Measurements from ENCODE around the gene MYLK4. TPM values are rescaled to one million over a fixed set of nuclear protein-coding genes. Genes with fewer than 3 reads are reported as not detected.
A peak's percentile ranks its signal among the peaks of the same experiment; 100 is the strongest.

MYLK4 gene
- total RNA-seq, 2 donors from 2014 or later, result 0.45 to 1.7 TPM

GRCh38 chr6:2659882-2660281 lies 90.8 kb downstream of the MYLK4 start:
- Mint-ChIP-seq H3K27me3 (peaks cover 12% of the 10 kb centered on the region), H3K36me3 (ENCODE audit: low read depth) (peaks cover 3% of the 10 kb centered on the region), H3K4me3 (no peak overlapping the region), H3K4me1 (peaks cover 3% of the 10 kb centered on the region), H3K27ac (no peak overlapping the region)
- no peak for DNase-seq
- no peaks in the 10 kb centered on the region for H3K9me3 ChIP-seq (ENCODE audit: control insufficient read depth, low read length, poor library complexity, severe bottlenecking)
- ATAC-seq, result no peak

DNA sequence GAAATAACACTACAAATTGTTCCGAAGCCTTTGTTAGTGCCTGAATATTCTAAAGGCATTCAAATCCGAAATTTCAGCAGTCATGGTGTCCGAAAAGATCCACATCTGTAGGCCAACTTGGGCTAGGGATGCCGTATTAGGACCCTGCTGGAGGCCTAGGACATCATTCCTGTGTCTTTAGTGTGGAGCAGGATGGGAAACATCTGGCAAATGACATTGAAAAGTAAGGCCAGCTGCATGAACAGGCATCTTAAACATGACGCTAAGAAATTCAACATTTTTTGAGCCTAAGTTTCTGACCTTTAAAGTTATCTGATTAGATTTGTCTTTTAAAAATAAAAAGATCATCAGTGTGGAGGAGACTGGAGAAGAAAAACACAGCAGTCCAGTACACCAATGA lies 91.3 kb downstream of the MYLK4 start:
- peaks cover 12% of the 10 kb centered on the region for H3K27me3 Mint-ChIP-seq

DNA sequence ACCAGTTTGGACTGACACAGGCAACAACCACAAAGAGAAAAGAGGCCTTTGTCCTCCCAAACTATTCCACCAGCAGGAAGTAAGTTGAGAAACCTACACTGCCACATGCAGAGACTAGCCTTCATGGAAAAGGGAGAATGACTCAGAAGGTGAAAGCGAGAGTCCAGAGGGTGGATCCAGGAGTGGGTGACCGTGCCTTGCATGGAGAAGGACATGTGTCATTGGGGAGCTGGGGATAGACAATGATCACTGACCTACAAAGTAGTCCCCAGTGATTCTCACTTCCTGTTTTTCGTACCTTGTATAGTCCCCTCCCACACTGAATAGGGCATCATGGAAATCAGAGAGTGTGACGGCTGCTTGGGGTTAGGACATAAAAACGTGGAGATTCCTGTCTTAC lies 91.9 kb downstream of the MYLK4 start:
- no peak overlapping the region for H3K27ac Mint-ChIP-seq
- no peak overlapping the region for H3K4me3 Mint-ChIP-seq
- peaks cover 12% of the 10 kb centered on the region for H3K27me3 Mint-ChIP-seq
- H3K36me3 Mint-ChIP-seq (ENCODE audit: low read depth), result peaks cover 3% of the 10 kb centered on the region
- H3K9me3 ChIP-seq (ENCODE audit: control insufficient read depth, low read length, poor library complexity, severe bottlenecking), result no peaks in the 10 kb centered on the region
- DNase-seq, result no peak
- peaks cover 3% of the 10 kb centered on the region for H3K4me1 Mint-ChIP-seq
- ATAC-seq, result peak; percentile 52

More for the DNA sequence above, 91.3 kb downstream of the MYLK4 start:
- H3K9me3 ChIP-seq (ENCODE audit: control insufficient read depth, low read length, poor library complexity, severe bottlenecking), result no peaks in the 10 kb centered on the region
- H3K27ac Mint-ChIP-seq, result no peak overlapping the region
- no peak overlapping the region for H3K4me3 Mint-ChIP-seq
- DNase-seq (no peak), ATAC-seq (no peak)
- peaks cover 3% of the 10 kb centered on the region for H3K4me1 Mint-ChIP-seq
- peaks cover 3% of the 10 kb centered on the region for H3K36me3 Mint-ChIP-seq (ENCODE audit: low read depth)

GRCh38 chr6:2656460-2657079 lies 94.2 kb downstream of the MYLK4 start:
- no peak overlapping the region for H3K27ac Mint-ChIP-seq
- H3K4me1 Mint-ChIP-seq, result peaks cover 3% of the 10 kb centered on the region
- H3K36me3 Mint-ChIP-seq (ENCODE audit: low read depth), result peaks cover 3% of the 10 kb centered on the region
- no peak for DNase-seq
- no peak overlapping the region for H3K4me3 Mint-ChIP-seq
- H3K27me3 Mint-ChIP-seq, result peaks cover 20% of the 10 kb centered on the region
- H3K9me3 ChIP-seq (ENCODE audit: control insufficient read depth, low read length, poor library complexity, severe bottlenecking), result no peaks in the 10 kb centered on the region
- no peak for ATAC-seq

DNA sequence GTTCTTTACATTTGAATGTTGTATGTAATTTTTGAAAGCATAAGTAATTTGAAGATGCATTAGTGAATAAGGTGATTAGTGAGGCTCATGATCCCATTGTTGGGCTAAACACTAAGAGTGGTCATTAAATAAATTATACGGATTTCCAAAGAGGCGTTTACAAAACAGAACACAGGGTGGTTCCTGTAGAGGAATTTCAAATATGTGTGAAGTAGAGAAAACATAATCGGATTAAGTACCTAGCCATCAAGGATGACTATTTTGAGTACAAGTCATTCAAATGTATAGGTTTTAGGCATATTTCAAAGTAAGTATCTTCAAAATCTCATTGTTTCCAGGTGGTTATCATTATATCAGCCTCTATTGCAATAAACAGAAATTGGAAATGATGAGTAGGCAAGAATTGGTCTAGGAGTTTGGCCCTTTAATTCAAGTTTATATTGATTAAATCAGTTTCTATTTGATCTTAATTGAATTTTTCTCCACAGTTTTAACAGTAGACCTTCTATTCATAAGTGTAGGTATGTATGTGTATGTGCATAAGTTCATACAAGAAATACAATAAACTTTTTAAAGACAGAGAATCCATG lies 94.8 kb downstream of the MYLK4 start:
- H3K4me1 Mint-ChIP-seq, result peaks cover 3% of the 10 kb centered on the region
- no peak overlapping the region for H3K27ac Mint-ChIP-seq
- H3K36me3 Mint-ChIP-seq (ENCODE audit: low read depth), result peaks cover 3% of the 10 kb centered on the region
- peaks cover 20% of the 10 kb centered on the region for H3K27me3 Mint-ChIP-seq
- no peak overlapping the region for H3K4me3 Mint-ChIP-seq
- DNase-seq, result no peak
- no peak for ATAC-seq
- H3K9me3 ChIP-seq (ENCODE audit: control insufficient read depth, low read length, poor library complexity, severe bottlenecking), result no peaks in the 10 kb centered on the region

DNA sequence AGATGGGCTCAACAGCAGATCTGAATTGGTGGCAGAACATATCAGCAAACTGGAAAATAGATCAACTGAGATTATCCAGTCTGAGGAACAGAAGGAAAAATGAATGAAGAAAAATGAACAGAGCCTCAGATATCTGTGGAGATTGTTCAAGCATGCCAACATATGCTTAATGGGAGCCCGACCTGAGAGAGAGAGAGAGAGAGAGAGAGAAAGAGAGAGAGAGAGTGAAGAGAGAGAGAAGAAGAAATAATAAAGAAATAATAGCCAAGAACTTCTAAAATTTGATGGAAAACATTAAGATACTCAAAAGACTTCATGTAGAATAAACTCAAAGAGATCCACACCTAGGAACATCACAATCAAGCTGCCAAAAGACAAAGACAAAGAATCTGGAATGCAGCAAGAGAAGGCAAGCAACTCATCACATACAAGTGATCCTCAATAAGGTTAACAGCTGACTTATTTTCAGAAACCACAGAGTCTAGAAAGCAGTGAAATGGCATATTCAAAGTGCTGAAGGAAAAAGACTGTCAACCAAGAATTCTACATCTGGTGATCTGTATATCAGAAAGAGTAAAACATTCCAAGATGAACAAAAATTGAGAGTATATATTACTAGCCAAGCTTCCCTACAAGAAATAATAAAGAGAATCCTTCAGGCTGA lies 97.2 kb downstream of the MYLK4 start:
- Mint-ChIP-seq H3K36me3 (ENCODE audit: low read depth) (peaks cover 6% of the 10 kb centered on the region), H3K27me3 (peaks cover 20% of the 10 kb centered on the region), H3K4me3 (no peak overlapping the region), H3K27ac (no peak overlapping the region), H3K4me1 (peaks cover under 1% of the 10 kb centered on the region)
- DNase-seq (no peak), ATAC-seq (no peak)
- H3K9me3 ChIP-seq (ENCODE audit: control insufficient read depth, low read length, poor library complexity, severe bottlenecking), result no peaks in the 10 kb centered on the region

GRCh38 chr6:2652611-2653010 lies 98.1 kb downstream of the MYLK4 start:
- ATAC-seq, result no peak
- Mint-ChIP-seq H3K27ac (no peak overlapping the region), H3K36me3 (ENCODE audit: low read depth) (peaks cover 6% of the 10 kb centered on the region), H3K4me3 (no peak overlapping the region), H3K4me1 (no peaks in the 10 kb centered on the region), H3K27me3 (peaks cover 19% of the 10 kb centered on the region)
- no peaks in the 10 kb centered on the region for H3K9me3 ChIP-seq (ENCODE audit: control insufficient read depth, low read length, poor library complexity, severe bottlenecking)
- DNase-seq, result no peak

GRCh38 chr6:2651961-2652360 lies 98.8 kb downstream of the MYLK4 start:
- no peak for DNase-seq
- H3K27ac Mint-ChIP-seq, result no peak overlapping the region
- H3K4me1 Mint-ChIP-seq, result no peaks in the 10 kb centered on the region
- H3K36me3 Mint-ChIP-seq (ENCODE audit: low read depth), result peaks cover 6% of the 10 kb centered on the region
- H3K4me3 Mint-ChIP-seq, result no peak overlapping the region
- peaks cover 21% of the 10 kb centered on the region for H3K27me3 Mint-ChIP-seq
- ATAC-seq, result no peak
- H3K9me3 ChIP-seq (ENCODE audit: control insufficient read depth, low read length, poor library complexity, severe bottlenecking), result no peaks in the 10 kb centered on the region

GRCh38 chr6:2651536-2651935 lies 99.2 kb downstream of the MYLK4 start:
- Mint-ChIP-seq H3K36me3 (ENCODE audit: low read depth) (peaks cover 4% of the 10 kb centered on the region), H3K4me1 (no peaks in the 10 kb centered on the region), H3K4me3 (no peak overlapping the region), H3K27ac (no peak overlapping the region), H3K27me3 (peaks cover 25% of the 10 kb centered on the region)
- no peak for ATAC-seq
- DNase-seq, result no peak
- no peaks in the 10 kb centered on the region for H3K9me3 ChIP-seq (ENCODE audit: control insufficient read depth, low read length, poor library complexity, severe bottlenecking)

- no peak overlapping the region for H3K27ac Mint-ChIP-seq
- no peaks in the 10 kb centered on the region for H3K9me3 ChIP-seq (ENCODE audit: control insufficient read depth, low read length, poor library complexity, severe bottlenecking)
- H3K4me3 Mint-ChIP-seq, result no peak overlapping the region
- H3K4me1 Mint-ChIP-seq, result peaks cover 5% of the 10 kb centered on the region
- peaks cover 10% of the 10 kb centered on the region for H3K36me3 Mint-ChIP-seq (ENCODE audit: low read depth)
- no peak for DNase-seq
- H3K27me3 Mint-ChIP-seq, result peaks cover 68% of the 10 kb centered on the region
- ATAC-seq, result no peak
These were observed 104.4 kb downstream of the MYLK4 start for GRCh38 chr6:2646346-2646745.

DNA sequence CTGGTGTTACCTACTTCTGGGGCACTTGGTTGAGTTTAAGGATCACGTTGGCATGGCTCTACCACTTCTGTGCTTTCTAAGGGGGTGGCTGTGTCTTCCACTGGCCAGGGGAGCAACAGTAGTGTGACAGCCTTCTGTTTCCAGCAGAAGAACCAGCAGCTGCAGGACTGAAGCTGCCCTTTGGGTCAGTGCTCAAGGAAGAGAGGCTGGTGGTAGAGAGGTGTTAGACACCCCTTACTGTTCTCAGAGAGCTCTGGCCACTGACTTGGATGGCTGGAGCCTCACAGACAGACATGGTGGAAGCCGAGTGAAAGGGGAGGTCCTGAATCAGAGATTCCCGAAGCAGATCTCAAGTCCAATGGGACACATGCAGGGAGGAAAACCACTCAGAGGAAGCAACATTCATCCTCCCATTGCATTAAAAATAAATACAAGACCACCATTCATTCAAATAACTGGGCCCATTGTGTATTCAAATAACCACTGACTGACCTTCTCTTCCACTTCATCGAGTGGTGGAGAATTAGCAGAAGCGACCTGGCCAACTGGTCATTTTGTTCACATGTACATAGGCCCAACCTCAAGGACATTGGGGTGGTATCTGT lies 106.7 kb downstream of the MYLK4 start:
- Mint-ChIP-seq H3K27me3 (peaks cover 89% of the 10 kb centered on the region), H3K4me1 (peaks cover 7% of the 10 kb centered on the region), H3K27ac (no peak overlapping the region), H3K36me3 (ENCODE audit: low read depth) (peaks cover 12% of the 10 kb centered on the region), H3K4me3 (no peak overlapping the region)
- ATAC-seq (no peak), DNase-seq (no peak)
- H3K9me3 ChIP-seq (ENCODE audit: control insufficient read depth, low read length, poor library complexity, severe bottlenecking), result no peaks in the 10 kb centered on the region

GRCh38 chr6:2643130-2643529 lies 107.6 kb downstream of the MYLK4 start:
- Mint-ChIP-seq H3K4me1 (peaks cover 7% of the 10 kb centered on the region), H3K27me3 (peaks cover 89% of the 10 kb centered on the region), H3K4me3 (no peak overlapping the region), H3K36me3 (ENCODE audit: low read depth) (peaks cover 16% of the 10 kb centered on the region), H3K27ac (no peak overlapping the region)
- DNase-seq (no peak), ATAC-seq (no peak)
- no peaks in the 10 kb centered on the region for H3K9me3 ChIP-seq (ENCODE audit: control insufficient read depth, low read length, poor library complexity, severe bottlenecking)

GRCh38 chr6:2641044-2641725 lies 109.5 kb downstream of the MYLK4 start:
- peaks cover 97% of the 10 kb centered on the region for H3K27me3 Mint-ChIP-seq
- no peak overlapping the region for H3K4me3 Mint-ChIP-seq
- no peaks in the 10 kb centered on the region for H3K9me3 ChIP-seq (ENCODE audit: control insufficient read depth, low read length, poor library complexity, severe bottlenecking)
- peaks cover 7% of the 10 kb centered on the region for H3K4me1 Mint-ChIP-seq
- DNase-seq, result no peak
- H3K27ac Mint-ChIP-seq, result no peak overlapping the region
- no peak for ATAC-seq
- peaks cover 12% of the 10 kb centered on the region for H3K36me3 Mint-ChIP-seq (ENCODE audit: low read depth)
